Epithelial cell of umbilical artery (primary cell): ENCODE measurements around the gene SEMA4G. TPM values are rescaled to one million over a fixed set of nuclear protein-coding genes. Genes with fewer than 3 reads are reported as not detected.

Source experiments
- total RNA-seq: library from RNA; depleted of rRNA; stranded (reverse); fragments of >200 nt; gene quantifications from 2 replicates; pipeline ENCODE4 v1.2.3, GENCODE V29; 2014

SEMA4G gene
- total RNA-seq: 0.30 and 0.65 TPM in 2 replicates

GRCh38 chr10:100969187-100970075 lies at the start of gene SEMA4G:
TSS of gene SEMA4G (plus strand) at chr10:100969504. CDS start at chr10:100972913, 3,409 bp downstream.

GRCh38 chr10:100986952-100987684 lies 17.8 kb downstream of the SEMA4G start, which contains the start of the genes MRPL43 and TWNK:
TSS of gene MRPL43 (minus strand) at chr10:100987497. CDS start at chr10:100987443, 54 bp downstream.
TSS of gene TWNK (plus strand) at chr10:100987543. CDS start at chr10:100988211, 668 bp downstream.

GRCh38 chr10:100999742-101000126 lies 30.4 kb downstream of the SEMA4G start, which contains the start of gene LZTS2:
TSS of gene LZTS2 (plus strand) at chr10:100999808. CDS start at chr10:101002539, 2,731 bp downstream.

Other genes with a start within 250 kb of the SEMA4G start
- not detected in 2 replicates for gene PAX2, start 223.9 kb upstream of the SEMA4G start, total RNA-seq
- gene SLF2, start 56.5 kb upstream of the SEMA4G start, total RNA-seq: 14.0 and 25.8 TPM in 2 replicates
- 58.1 and 83.1 TPM in 2 replicates for gene MRPL43, start 18.0 kb downstream of the SEMA4G start, total RNA-seq
- 8.8 and 10.9 TPM in 2 replicates for gene TWNK, start 18.0 kb downstream of the SEMA4G start, total RNA-seq
- 37.4 and 58.7 TPM in 2 replicates for gene LZTS2, start 30.3 kb downstream of the SEMA4G start, total RNA-seq
- gene PDZD7, start 61.6 kb downstream of the SEMA4G start, total RNA-seq: 0.65 and 1.1 TPM in 2 replicates
- gene SFXN3, start 61.7 kb downstream of the SEMA4G start, total RNA-seq: 51.3 and 52.0 TPM in 2 replicates
- 3.6 and 7.6 TPM in 2 replicates for gene KAZALD1, start 92.5 kb downstream of the SEMA4G start, total RNA-seq
- 0.15 TPM in 1 of 2 replicates, not detected in the other for gene TLX1, start 161.8 kb downstream of the SEMA4G start, total RNA-seq